SW 1271 (cell line): ENCODE data around the gene DDX49.
A peak's percentile ranks its signal among the peaks of the same experiment; 100 is the strongest.

Source experiments
- DNase-seq, 2 experiments: peaks; one replicate each; lab custom pipeline; 2025; lab: John Stamatoyannopoulos, UW

The DDX49 gene, protein sequence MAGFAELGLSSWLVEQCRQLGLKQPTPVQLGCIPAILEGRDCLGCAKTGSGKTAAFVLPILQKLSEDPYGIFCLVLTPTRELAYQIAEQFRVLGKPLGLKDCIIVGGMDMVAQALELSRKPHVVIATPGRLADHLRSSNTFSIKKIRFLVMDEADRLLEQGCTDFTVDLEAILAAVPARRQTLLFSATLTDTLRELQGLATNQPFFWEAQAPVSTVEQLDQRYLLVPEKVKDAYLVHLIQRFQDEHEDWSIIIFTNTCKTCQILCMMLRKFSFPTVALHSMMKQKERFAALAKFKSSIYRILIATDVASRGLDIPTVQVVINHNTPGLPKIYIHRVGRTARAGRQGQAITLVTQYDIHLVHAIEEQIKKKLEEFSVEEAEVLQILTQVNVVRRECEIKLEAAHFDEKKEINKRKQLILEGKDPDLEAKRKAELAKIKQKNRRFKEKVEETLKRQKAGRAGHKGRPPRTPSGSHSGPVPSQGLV

DNA sequence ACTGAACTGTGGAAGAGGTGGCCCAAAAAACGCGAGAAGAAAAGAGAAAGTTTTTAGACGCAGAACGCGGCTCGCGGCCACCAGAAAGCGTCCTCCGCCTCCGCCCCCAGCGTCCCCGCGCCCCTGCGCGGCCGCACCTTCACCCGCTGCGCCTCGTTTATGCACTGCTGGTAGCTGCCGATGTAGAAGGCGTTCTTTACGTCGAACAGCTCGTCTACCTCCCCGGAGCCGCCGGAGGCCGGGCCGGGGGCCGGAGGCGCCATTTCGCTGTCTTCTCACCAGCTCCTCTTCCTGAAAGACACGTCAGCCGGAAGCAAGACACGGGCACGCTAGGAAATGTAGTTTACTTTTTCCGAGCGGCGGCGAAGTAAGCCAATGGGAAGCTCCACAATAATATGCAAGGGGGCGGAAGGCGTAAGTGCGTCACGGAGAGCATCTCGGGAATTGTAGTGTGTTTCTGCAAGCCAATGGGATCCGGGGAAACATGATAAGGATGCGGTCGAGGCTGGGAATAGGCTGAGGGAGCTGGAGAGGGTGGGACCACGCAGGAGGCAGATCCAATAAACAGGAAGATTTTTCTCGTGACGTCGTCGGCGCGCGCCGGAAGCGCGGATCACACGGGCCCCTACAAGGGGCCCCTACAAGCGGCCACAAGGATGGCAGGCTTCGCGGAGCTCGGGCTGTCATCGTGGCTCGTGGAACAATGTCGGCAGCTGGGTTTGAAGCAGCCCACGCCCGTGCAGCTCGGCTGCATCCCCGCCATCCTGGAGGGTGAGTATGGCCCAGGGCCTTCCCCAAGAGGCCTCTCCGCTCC is at the start of gene DDX49, which contains the start of gene COPE:
Gene DDX49, plus strand, starts transcription at position 630 of the 814 bp plus-strand sequence. Its CDS starts 27 bp downstream, at position 657.
Gene COPE, minus strand, starts transcription at position 302 of the 814 bp plus-strand sequence. Its CDS starts 39 bp downstream, at position 263.
- peak; percentile 99 for DNase-seq

DNA sequence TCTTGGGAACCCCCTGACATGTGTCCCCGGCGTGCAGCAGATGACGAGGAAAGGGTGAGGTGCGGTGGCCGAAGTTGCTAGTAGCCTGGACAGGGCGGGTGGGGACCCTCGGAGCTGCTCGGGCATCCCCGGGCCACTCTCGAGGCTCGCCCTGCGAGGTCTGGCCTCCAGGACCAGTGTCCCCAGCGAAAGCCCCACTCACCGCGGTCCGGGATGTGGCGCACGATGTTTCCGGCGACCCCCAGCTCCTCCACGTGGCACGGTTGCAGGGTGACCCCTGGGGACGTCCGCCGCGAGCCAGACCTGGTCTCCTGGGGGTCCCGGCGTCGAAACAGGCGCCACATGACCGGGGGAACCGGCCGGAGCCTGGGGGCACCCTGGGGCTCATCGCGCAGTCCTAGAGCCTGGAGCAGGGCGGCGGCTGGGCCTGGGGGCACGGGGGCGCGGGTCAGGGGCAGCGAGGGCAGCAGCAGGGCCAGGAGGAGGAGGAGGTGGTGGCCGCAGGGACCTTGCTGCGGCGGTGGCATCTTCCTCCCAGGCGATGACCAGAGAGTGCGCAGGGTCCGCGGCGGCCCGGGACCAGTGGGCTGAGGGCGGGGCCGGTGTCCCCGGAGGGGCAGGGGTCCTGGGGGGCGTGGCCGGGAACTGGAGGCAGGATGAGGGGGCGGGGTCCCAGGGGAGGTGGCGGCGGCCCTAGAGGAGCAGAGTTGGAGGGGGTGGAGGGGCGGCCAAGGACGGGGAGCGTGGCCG is 49.6 kb upstream of the DDX49 start:
- no peak for DNase-seq

DNA sequence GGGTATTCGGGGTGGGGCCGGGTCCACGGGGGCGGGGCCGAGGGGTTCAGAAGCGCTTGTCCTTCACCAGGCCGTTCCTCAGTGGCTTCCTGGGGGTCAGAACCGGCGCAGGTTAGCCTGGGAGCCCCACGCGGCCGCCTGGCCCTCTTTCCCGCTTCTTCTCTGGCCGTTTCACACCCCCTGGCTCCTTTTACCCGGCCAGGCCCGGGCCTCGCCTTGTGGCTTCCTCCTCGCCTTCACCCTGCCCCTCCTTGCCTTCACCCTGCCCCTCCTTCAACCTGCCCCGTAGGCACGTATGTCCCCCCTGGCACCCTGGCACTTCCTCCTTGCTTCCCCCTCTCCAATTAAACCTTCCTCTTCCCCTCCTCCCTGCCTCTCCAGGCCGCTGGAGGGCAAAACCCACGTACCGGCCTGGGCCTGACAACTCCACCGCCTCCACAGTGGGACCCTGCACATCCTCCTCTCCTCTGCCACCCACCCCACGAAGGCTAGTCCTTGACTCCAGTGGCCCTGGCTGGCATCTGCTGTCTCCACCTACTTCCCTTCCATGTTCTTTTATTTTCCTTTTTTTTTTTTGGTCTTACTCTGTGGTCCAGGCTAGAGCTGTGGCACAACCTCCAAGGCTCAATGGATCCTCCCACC is 48.9 kb upstream of the DDX49 start:
- no peak for DNase-seq

DNA sequence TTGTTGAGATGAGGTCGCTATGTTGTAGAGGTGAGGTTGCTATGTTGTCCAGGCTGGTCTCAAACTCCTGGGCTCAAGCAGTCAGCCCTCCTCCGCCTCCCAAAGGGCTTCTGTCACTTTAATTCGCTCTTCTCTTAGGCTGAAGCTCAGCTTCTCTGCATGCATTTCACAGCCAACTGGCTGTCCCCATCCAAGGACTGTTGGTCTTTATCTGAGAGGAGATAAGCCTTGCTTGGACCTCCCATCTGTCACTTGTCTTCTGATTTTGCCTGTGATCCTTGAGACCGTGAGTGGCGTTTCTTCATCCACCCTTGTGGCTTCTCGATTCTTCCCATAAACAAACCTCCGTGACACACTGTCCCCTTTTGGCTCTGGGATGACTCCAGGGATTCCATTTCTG is 48.0 kb upstream of the DDX49 start:
- no peak for DNase-seq

DNA sequence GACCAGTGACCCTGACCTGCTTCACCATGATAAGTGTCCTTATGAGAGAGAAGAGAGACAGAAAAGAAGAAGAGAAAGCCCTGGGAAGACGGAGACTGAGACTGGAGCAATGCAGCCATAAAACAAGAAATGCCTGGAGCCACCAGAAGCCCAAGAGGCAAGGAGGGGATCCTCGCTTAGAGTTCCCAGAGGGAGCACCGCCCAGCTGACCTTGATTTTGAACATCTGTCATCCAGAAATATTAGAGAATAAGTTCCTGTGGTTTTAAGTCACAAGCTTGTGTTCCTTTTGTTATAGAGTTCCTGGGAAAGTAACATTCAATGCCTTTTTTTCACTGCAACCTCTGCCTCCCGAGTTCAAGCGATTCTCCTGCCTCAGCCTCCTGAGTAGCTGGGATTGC is 43.8 kb upstream of the DDX49 start:
- no peak for DNase-seq

DNA sequence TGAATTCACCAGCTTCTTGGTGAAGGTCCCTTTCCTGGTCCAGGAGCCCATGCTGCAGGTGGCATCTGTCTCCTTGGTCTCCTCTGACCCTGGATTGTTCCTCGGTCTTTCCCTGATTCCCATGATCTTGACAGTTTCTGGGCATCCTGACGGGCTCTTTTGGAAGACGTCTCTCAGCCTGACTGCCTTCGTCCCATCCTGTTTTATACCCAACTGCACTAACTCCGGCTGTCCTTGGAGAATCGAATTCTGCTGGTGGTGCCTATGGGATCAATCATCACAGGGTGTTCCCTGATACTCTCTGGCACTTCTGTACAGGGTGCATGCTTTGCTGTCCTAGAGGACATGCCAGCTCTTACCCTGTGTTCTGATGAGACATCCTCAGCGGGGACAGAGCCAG is 42.6 kb upstream of the DDX49 start:
- no peak for DNase-seq

DNA sequence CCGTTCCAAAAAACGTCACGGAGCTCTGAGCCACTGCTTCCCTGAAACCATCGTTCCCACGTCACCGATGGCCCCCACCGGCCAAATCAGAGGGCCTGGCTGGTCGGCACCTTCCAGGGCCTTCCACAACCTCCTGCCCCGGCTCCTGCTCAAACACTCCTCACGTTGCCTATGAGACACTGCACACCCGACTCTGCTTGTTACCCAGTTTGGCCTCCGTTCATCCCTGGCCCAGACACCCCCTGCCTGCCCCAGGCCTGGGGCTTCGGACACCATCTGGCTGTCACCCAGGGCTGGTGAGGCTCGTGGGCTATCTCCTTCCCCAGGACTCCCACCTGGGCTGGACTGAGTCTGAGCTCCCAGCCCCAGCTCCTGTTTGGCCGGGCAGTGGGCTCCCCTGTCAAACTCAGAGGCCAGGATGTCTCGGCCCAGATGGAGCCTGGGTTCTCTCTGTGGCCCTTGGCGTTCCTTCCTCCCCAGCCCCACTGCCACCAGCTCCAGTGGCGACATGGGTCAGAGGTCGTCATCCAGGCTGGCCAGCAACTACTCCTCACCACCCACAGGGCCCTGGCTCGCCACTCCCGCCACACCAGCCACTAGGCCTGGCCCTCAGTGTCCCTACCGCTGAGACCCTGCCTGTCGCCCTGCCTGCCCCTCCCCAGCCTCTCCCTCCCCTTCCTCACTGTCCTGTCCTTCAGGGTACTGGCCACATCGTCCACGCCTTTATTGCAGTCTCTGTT is 41.3 kb upstream of the DDX49 start:
- DNase-seq, result no peak

DNA sequence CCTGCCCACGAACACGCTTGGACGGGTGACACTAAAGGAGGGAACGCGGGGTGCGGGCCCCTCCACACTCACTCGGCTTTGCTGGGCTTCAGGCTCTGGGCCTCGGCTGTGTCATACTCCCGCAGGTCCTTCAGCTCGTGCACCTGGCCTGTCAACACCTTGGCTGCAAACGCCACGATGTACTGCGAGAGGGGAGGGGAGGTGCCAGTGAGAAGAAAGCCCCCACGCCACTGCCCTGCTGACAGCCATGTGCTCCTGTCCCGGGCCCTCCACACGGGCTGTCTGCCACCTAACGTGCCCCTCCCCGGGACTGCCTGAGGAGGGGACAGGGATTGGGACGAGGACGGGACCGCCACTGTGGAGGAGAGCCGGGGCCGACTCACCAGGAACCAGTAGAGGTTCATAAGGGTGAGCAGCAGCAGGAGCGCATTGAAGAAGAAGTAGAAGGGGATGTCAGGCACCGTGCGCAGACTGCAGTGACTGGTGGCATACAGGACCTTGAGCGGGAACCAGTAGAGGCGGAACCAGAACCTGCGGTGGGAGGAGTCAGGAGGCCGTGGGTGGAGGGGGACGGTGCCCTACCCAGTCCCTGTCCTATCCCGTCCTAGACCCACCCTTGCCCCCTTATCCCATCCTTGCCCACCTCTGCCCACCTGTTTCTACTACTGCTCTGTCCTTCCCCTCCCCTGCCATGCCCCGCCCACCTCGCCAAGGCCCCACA is 40.5 kb upstream of the DDX49 start:
- DNase-seq, result no peak

DNA sequence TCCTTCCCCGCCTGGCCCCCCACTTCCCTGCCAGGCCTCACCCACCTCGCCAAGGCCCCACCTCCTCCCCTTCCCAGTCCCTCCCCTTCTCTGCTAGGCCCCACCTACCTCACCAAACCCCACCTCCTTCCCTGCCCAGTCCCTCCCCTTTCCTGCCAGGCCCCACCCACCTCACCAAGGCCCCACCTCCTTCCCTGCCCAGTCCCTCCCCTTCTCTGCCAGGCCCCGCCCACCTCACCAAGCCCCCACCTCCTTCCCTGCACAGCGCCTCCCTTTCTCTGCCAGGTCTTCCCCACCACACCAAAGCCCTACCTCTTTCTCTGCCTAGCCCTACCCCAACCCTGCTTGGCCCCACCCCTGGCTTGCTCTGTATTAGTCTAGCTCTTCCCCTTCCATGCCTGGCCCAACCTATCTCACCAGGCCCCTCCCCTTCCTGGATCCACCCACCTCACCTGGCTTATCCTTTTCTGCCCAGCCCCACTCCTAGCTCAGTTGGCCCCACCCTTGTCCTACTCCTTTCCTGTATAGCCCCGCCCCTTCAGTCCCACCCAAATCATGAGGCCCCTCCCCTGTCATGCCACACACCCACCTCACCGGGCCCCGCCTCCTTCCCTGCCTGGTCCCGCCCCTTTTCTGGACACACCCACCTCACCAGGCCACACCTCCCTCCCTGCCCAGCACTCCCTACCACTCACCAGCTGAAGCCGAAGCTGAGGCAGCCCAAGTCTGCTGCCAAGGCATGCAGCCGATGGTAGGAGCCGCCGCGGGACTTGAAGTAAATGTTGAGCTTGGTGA is 39.7 kb upstream of the DDX49 start:
- peak in 1 of 2 experiments; percentile 32 for DNase-seq

DNA sequence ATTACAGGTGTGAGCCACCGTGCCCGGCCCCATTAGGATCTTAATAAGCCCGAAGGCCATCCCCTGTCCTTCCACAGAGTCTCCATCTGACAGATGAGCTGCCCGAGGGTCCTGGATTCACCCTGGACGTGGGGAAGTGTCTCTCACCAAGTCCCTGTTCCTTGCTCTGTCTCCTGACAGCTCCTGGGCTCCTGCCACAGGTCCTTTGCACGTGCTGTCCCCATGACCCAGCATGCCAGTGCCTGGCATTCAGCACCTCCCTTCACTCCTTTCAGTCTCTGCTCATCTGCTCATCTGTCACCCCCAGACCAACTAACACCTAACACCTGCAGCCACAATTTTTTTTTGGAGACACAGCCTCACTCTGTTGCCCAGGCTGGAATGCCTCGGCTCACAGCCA is 38.0 kb upstream of the DDX49 start:
- DNase-seq, result no peak

DNA sequence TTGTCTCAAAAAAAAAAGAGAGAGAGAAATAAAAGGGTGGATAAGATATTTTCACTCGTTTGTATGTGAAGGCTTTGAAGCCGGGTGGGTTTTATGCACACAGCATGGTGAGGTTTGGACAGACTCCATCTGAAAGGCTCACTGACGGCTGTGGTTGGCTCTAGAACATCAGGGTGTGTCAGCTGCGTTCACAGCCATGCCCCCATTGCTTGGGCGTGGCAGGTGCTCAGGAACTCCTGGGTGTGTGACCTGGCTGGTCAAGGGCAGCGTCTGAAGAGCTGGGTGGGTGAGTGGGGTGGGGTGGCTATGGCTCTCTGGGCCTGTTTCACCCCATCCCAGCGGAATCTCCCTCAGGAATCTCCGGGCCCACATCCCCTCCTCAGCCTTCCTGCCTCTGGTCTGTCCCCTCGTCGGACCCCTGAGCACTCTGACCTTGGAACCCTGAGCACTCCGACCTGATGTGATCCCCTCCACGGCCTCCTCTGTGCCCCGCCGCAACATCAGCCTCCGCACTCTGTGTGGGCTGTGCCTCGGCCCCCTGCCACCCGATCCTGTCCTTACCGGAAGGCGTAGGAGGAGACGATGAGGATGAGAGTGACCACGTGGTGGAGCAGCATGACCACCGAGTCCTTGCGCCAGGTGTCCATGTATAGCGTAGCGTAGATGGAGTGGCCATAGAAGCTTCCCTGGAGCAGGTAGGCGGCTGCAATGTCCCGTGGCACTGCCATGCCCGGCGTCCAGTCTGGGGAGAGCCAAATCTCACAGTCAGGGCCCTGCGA is 35.8 kb upstream of the DDX49 start:
- no peak for DNase-seq

DNA sequence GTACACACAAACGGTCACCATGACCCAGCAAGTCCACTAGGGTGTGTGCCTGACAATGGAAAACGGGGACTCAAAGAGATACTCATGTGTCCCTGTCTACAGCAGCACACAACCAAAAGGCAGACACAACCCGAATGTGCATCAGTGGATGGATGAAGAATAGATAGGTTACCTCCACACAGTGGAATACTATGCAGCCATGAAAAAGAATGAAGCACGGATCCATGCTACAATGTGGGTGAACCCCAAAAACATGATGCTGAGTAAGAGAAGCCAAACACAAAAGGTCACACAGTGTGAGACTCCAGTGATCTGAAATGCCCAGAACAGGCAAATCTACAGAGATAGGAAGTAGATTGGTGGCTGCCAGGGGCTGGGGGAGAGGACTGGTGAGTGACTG is 32.5 kb upstream of the DDX49 start:
- no peak for DNase-seq

DNA sequence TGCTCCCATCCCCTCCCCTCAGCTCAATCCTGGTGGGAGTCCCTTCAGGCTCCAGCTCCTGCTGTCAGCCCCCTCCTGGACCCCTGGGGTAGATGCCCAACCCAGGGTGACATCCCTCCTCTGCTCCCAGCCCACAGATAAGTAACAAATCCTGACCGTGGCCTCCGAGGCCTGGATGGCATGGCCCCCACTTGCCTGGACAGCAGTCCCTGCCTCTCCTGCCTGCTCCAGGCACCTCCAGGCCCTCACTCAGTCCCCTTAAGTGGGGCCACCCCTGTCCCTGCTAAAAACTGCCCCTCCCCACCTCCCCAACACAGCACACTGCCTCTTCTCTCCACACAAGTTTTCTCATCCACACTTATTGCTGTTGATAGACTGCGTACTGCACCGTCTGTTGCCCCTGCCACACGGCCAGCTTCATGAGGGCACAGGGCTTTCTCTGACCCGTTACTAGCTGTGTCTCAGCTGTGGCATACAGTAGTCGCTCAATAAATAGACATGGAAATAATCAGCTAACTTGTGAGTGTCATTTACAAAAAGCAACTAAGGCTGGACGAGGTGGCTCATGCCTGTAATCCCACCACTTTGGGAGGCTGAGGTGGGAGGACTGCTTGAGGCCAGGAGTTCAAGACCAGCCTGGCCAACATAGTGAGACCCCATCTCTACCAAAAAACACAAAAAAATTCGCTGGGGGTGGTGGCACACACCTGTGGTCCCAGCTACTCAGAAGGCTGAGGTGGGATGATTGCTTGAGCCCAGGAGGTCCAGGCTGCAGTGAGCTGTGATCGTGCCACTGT is 29.4 kb upstream of the DDX49 start:
- no peak for DNase-seq

DNA sequence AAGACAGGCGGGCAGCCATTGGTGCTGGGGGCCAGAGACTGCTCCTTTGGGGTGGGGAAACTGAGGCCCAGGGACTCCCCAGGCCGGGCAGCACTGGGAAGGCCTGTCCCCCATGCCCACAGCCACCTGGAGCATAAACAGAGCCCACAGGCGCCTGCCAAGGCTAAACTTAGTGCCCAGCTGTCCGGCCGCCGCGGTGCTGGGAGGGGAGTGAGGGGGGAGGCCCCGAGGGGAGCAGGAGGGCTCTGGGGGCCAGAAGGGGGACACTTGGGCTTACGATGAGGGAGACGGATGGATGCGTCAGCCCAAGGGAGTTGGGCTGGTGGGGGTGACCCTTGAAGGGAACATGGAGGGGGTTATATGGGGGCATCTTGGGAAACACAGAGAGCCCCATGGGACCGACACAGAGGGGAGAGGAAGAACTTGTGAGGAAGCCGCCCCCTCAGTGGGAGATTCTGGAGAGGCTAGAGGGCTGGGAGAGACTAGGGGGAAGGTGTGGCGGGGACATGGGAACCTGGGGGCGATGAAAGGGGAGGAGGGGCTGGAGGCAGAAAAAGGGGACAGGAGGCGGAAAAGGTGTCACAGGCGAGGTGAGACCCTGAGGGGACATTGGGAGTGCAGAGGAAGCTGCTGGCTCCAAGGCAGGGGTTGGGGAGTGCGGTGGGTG is 25.8 kb upstream of the DDX49 start:
- DNase-seq, result no peak

DNA sequence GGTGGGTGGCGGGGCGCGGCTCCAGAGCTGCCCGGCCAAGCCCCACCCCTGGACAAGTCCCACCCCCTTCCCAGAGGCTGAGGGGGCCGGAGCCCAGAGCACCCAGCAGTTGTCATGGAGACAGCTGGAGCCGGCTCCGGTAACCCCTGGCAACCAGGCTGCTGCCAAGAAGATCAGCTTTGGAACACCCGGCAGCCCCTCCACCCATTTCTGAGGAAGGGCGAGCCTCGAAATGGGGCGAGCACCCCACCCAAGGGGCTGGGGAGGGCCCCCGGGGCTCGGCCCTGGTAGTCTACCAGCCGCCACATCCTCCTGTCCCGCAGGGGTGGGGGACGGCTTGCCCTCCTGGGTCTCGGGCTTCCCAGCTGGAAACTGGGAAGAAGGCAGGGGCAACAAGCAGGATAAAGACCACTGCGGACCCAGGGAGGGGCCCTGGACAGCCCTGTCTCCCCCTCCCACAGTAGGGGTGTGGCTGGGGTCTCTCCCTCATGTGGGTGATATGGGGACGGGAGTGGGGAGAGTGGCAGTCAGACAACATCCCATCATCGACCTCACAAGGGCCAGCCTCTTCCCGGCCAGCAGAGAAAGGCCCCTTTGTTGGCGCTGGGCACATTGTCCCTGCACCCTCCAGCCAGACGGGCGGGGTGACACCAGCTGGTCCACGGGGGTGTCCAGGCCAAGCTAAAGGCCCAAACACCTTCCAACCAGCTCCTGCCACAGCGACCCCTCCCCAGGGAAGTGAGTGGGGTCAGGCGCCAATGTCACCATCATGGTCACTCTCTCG is 25.1 kb upstream of the DDX49 start:
- no peak for DNase-seq

DNA sequence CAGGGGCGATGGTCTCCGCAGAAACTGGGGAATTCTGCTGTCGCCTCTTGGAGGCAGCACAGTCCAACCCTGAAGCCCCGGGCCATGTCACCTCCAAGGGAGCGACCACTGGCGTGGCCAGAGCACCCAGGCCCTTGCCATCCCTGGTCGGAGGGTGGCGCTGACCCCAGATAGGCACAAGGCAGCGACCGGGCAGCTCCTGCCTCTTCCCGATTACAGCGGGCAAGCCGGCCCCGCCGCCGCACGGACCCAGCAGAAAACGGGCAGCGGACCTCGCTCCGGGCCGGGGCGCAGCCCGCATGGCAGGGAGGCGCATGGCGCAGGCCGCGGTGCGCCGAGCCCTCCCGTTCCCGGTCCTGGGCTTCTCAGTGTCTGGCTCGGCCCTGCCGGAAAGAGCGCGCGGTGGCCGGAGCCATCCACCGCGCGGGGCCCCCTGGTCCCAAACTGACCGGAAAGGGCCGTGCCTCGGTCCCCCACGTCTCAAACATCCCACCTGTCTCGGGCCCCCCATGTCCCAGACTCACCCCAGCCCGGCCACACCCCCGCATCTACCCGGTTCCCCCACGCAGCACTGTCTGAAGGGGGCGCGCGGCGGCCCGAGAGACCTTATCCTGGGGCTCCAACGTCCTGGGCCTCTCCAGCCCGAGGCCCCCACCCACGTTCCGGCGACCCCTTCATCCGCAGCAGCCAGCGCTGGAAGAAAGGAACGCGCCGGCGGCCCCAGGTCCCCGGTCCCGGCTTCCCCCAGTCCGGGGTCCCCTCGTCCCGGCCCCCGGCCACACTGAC is 24.3 kb upstream of the DDX49 start:
- DNase-seq, result peak; percentile 43 to 78
